A673 (cell line): ENCODE results near the gene EYS.

Experiments used
- EZH2 ChIP-seq: fragments of 200-600 bp; sonication (generic); IDR thresholded peaks from 2 replicates; pipeline ENCODE4 v1.6.1; 2017; ENCODE audit warnings: borderline replicate concordance, low read depth, mild to moderate bottlenecking, mixed read lengths, antibody characterized with exemption, low read length; ENCODE audit not compliant: poor library complexity, severe bottlenecking
- TF ChIP-seq, protein P1 (sequence below): fragments of 300-800, 200-600 bp; sonication (generic); conservative IDR thresholded peaks from 2 replicates; pipeline ENCODE4 v1.5.1; 2017; ENCODE audit warnings: low read depth, mild to moderate bottlenecking, antibody characterized with exemption, low read length, moderate library complexity, mixed read lengths

DNA sequence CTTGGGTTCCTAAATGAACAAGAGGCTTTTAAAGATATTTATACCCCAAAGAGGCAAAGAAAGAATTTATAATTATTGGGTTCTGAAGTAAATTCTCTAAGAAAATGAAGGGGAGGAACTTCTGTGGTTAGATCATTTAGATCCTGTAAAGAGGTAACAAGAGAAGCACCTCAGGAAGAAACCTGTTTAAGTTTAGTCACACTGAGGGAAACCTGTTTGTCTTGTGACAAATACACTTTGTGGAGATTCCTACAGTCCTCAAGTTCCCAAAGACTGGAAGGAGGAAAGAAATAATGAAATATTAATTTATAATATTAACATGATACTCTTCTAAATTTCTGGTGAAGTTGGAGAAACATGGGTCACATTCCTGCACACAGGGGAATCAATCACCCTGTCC, 647.5 kb downstream of the EYS start:
- TF ChIP-seq, protein P1, sequence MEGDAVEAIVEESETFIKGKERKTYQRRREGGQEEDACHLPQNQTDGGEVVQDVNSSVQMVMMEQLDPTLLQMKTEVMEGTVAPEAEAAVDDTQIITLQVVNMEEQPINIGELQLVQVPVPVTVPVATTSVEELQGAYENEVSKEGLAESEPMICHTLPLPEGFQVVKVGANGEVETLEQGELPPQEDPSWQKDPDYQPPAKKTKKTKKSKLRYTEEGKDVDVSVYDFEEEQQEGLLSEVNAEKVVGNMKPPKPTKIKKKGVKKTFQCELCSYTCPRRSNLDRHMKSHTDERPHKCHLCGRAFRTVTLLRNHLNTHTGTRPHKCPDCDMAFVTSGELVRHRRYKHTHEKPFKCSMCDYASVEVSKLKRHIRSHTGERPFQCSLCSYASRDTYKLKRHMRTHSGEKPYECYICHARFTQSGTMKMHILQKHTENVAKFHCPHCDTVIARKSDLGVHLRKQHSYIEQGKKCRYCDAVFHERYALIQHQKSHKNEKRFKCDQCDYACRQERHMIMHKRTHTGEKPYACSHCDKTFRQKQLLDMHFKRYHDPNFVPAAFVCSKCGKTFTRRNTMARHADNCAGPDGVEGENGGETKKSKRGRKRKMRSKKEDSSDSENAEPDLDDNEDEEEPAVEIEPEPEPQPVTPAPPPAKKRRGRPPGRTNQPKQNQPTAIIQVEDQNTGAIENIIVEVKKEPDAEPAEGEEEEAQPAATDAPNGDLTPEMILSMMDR: no peak
- TF ChIP-seq EZH2: no peak
